A549 (cell line): ENCODE results near the gene PLCH2.

Experiments
- CEBPB ChIP-seq, 2 experiments: fragments of >200 bp in 1 of 2; sonication (Bioruptor Twin) in 1 of 2; formaldehyde crosslinking in 1 of 2; IDR thresholded peaks; 2 replicates each; pipeline ENCODE4 v1.6.1; 2012 to 2016
- CHD4 ChIP-seq: fragments of 200-600 bp; sonication (generic); IDR thresholded peaks from 2 replicates; pipeline ENCODE4 v1.6.1; 2016; ENCODE audit warnings: antibody characterized with exemption, mild to moderate bottlenecking, borderline replicate concordance
- CTCF ChIP-seq: fragments of >200 bp; sonication (Bioruptor Twin); formaldehyde crosslinking; IDR thresholded peaks from 3 replicates; pipeline ENCODE4 v1.5.1; 2016
- EHMT2 ChIP-seq: fragments of 200-600 bp; sonication (generic); IDR thresholded peaks from 2 replicates; pipeline ENCODE4 v1.6.1; 2016; ENCODE audit warnings: antibody characterized with exemption, low read depth, mild to moderate bottlenecking, moderate library complexity
- ELK1 ChIP-seq: fragments of 150-350 bp; IDR thresholded peaks from 2 replicates; pipeline ENCODE4 v1.6.1; 2014; ENCODE audit warnings: low read depth, mild to moderate bottlenecking, low read length
- EP300 ChIP-seq, 2 experiments: fragments of >200 bp; sonication (Bioruptor Twin); formaldehyde crosslinking; IDR thresholded peaks; 2 replicates in 1 of 2; 3 replicates in 1 of 2; pipeline ENCODE4 v1.6.1; 2016 to 2017
- MAX ChIP-seq: IDR thresholded peaks from 2 replicates; pipeline ENCODE4 v1.6.1; 2012
- MAZ ChIP-seq: fragments of 150-350 bp; IDR thresholded peaks from 2 replicates; pipeline ENCODE4 v1.6.1; 2014; ENCODE audit warnings: antibody characterized with exemption, low read depth, low read length, borderline replicate concordance
- POLR2A ChIP-seq: IDR thresholded peaks from 2 replicates; pipeline ENCODE4 v1.6.1; 2012; ENCODE audit warnings: mild to moderate bottlenecking, low read length
- POLR2AphosphoS2 ChIP-seq: conservative IDR thresholded peaks from 2 replicates; pipeline ENCODE4 v1.6.1; 2012; ENCODE audit warnings: low read length, improper control_type of control experiment, inconsistent platforms
- RAD21 ChIP-seq, 2 experiments: fragments of >200 bp in 1 of 2; sonication (Bioruptor Twin) in 1 of 2; formaldehyde crosslinking in 1 of 2; IDR thresholded peaks in 1 of 2; conservative IDR thresholded peaks in 1 of 2; 2 replicates in 1 of 2; 3 replicates in 1 of 2; pipeline ENCODE4 v1.6.1; 2012 to 2018; ENCODE audit warnings: inconsistent platforms in 1 of 2
- RCOR1 ChIP-seq: fragments of 150-350 bp; IDR thresholded peaks from 2 replicates; pipeline ENCODE4 v1.6.1; 2014; ENCODE audit warnings: antibody characterized with exemption, low read length, low read depth
- TF ChIP-seq, protein P1 (sequence below): fragments of 450-650 bp; IDR thresholded peaks from 2 replicates; pipeline ENCODE4 v1.6.1; 2014; ENCODE audit warnings: antibody characterized with exemption

DNA sequence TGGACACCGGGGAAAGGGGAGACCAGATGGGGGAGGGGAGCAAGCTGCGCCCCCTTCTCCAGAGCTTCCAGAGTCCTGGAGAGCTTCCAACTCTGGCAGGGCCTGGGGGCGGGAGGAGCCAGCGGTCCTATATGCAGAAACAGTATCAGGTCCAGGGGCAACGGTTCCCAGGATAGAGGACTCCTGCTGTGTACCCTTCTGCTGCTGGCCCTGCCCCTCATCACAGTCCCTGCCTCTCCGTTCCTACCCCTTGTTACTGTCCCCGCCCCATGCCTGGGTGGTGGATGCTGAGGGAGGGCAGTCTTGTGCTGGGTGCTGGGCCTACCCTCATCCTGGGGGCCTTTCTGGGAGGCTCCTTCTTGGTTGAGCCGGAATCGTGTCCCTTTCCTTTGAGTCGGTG is 44.6 kb upstream of the PLCH2 start:
- no peak for TF ChIP-seq EP300 (IDR thresholded peaks at IDR 0.05)
- TF ChIP-seq, protein P1, sequence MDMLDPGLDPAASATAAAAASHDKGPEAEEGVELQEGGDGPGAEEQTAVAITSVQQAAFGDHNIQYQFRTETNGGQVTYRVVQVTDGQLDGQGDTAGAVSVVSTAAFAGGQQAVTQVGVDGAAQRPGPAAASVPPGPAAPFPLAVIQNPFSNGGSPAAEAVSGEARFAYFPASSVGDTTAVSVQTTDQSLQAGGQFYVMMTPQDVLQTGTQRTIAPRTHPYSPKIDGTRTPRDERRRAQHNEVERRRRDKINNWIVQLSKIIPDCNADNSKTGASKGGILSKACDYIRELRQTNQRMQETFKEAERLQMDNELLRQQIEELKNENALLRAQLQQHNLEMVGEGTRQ: no peak
- TF ChIP-seq CTCF: no peak
- no peak for TF ChIP-seq CEBPB (IDR thresholded peaks at IDR 0.05)
- TF ChIP-seq RCOR1: no peak
- TF ChIP-seq POLR2A: no peak
- no peak for TF ChIP-seq MAX
- TF ChIP-seq POLR2AphosphoS2: no peak
- TF ChIP-seq CHD4: no peak
- TF ChIP-seq ELK1: no peak
- TF ChIP-seq EHMT2: no peak
- TF ChIP-seq MAZ: no peak
- no peak for TF ChIP-seq RAD21 (conservative IDR thresholded peaks at IDR 0.05 in 1 of 2, IDR thresholded peaks at IDR 0.05 in 1 of 2)
